CD14-positive monocyte (primary cell): ENCODE measurements around the gene SLC26A6. TPM values are rescaled to one million over a fixed set of nuclear protein-coding genes. Genes with fewer than 3 reads are reported as not detected.
A peak's percentile ranks its signal among the peaks of the same experiment; 100 is the strongest.

Source experiments
- DNase-seq, 3 donors: peaks; one replicate each; pipeline ENCODE4 v3.0.0-alpha.2; 2011 to 2022
- H2AFZ ChIP-seq: 2 replicates; pipeline ENCODE4 v1.6.0; 2012; ENCODE audit warnings: mild to moderate bottlenecking, low read depth, low read length, inconsistent platforms; ENCODE audit not compliant: insufficient read depth, poor library complexity, severe bottlenecking
- H3K27ac ChIP-seq, 2 donors: 1 replicate in 1 of 2; 2 replicates in 1 of 2; pipeline ENCODE4 v1.5.1; 2012 to 2013; ENCODE audit warnings: low read length in 2 of 2, control low read depth in 1 of 2, inconsistent platforms in 1 of 2, low read depth in 1 of 2, mild to moderate bottlenecking in 1 of 2
- H3K27me3 ChIP-seq, 2 donors: one replicate each; pipeline versions ENCODE4 v1.6.0 to v1.6.1; 2011 to 2013; ENCODE audit warnings: low read length in 2 of 2; ENCODE audit not compliant: control insufficient read depth in 2 of 2, insufficient read depth in 2 of 2
- H3K36me3 ChIP-seq, 2 donors: replicated peaks in 1 of 2; 1 replicate in 1 of 2; 2 replicates in 1 of 2; pipeline versions ENCODE4 v1.5.1 to v1.6.1; 2012 to 2013; ENCODE audit warnings: low read length in 2 of 2, control low read depth in 1 of 2, inconsistent platforms in 1 of 2, mild to moderate bottlenecking in 1 of 2; ENCODE audit not compliant: insufficient read depth in 2 of 2, control insufficient read depth in 1 of 2
- H3K4me1 ChIP-seq, 2 donors: 1 replicate in 1 of 2; 2 replicates in 1 of 2; pipeline versions ENCODE4 v1.5.1 to v1.6.1; 2012 to 2013; ENCODE audit warnings: low read length in 2 of 2, control low read depth in 1 of 2, inconsistent platforms in 1 of 2, mild to moderate bottlenecking in 1 of 2, moderate library complexity in 1 of 2; ENCODE audit not compliant: insufficient read depth in 2 of 2, control insufficient read depth in 1 of 2
- H3K4me2 ChIP-seq: replicated peaks from 2 replicates; pipeline ENCODE3; 2012; ENCODE audit warnings: low read length, moderate library complexity, mild to moderate bottlenecking; ENCODE audit not compliant: poor library complexity, severe bottlenecking; ENCODE audit errors: extremely low read depth
- H3K4me3 ChIP-seq, 3 experiments: fragments of 200-600 bp in 1 of 3; sonication (generic) in 1 of 3; replicated peaks in 1 of 3; 1 replicate in 2 of 3; 2 replicates in 1 of 3; pipeline ENCODE4 v1.5.1; 2011 to 2013; ENCODE audit warnings: low read length in 3 of 3, mild to moderate bottlenecking in 3 of 3, control low read depth in 2 of 3, low read depth in 2 of 3, inconsistent platforms in 1 of 3, moderate library complexity in 1 of 3
- H3K79me2 ChIP-seq: 2 replicates; pipeline ENCODE4 v1.6.0; 2012; ENCODE audit warnings: mild to moderate bottlenecking, control low read depth, inconsistent platforms, low read length, moderate library complexity; ENCODE audit not compliant: insufficient read depth
- H3K9ac ChIP-seq: 2 replicates; pipeline ENCODE4 v1.6.0; 2017; ENCODE audit warnings: low read length, mild to moderate bottlenecking; ENCODE audit not compliant: insufficient read depth, poor library complexity, severe bottlenecking
- H3K9me3 ChIP-seq, 2 donors: replicated peaks in 1 of 2; 1 replicate in 1 of 2; 2 replicates in 1 of 2; pipeline versions ENCODE4 v1.5.1 to v1.6.1; 2012 to 2013; ENCODE audit warnings: low read length in 2 of 2, control low read depth in 1 of 2; ENCODE audit not compliant: control insufficient read depth in 1 of 2, insufficient read depth in 1 of 2
- H4K20me1 ChIP-seq: 2 replicates; pipeline ENCODE4 v1.6.0; 2012; ENCODE audit warnings: mild to moderate bottlenecking, low read length, control low read depth, moderate library complexity; ENCODE audit not compliant: insufficient read depth
- H3K27ac Mint-ChIP-seq, 7 donors: one replicate each; pipeline ENCODE4 v1.8.0; 2020; ENCODE audit warnings: mild to moderate bottlenecking in 7 of 7, mixed read lengths in 7 of 7, moderate library complexity in 6 of 7, inconsistent platforms in 2 of 7
- H3K27me3 Mint-ChIP-seq, 3 donors: one replicate each; pipeline ENCODE4 v1.8.0; 2021 to 2022; ENCODE audit warnings: low read depth in 3 of 3, mild to moderate bottlenecking in 3 of 3, mixed read lengths in 3 of 3, moderate library complexity in 3 of 3, inconsistent platforms in 1 of 3
- H3K36me3 Mint-ChIP-seq, 2 donors: one replicate each; pipeline ENCODE4 v1.8.0; 2020; ENCODE audit warnings: mixed read lengths in 2 of 2, inconsistent platforms in 1 of 2, mild to moderate bottlenecking in 1 of 2
- H3K4me1 Mint-ChIP-seq: one replicate; pipeline ENCODE4 v1.8.0; 2020; ENCODE audit warnings: mild to moderate bottlenecking, mixed read lengths
- H3K4me3 Mint-ChIP-seq, 2 donors: one replicate each; pipeline ENCODE4 v1.8.0; 2020; ENCODE audit warnings: mild to moderate bottlenecking in 2 of 2, mixed read lengths in 2 of 2, moderate library complexity in 1 of 2
- H3K9me3 Mint-ChIP-seq, 7 donors: one replicate each; pipeline ENCODE4 v1.8.0; 2020 to 2022; ENCODE audit warnings: mixed read lengths in 7 of 7, mild to moderate bottlenecking in 6 of 7, moderate library complexity in 6 of 7, inconsistent platforms in 2 of 7
- CTCF ChIP-seq: fragments of 200-600 bp; IDR thresholded peaks from one replicate; pipeline ENCODE4 v1.8.0; 2022; ENCODE audit warnings: antibody characterized with exemption, mild to moderate bottlenecking
- WGBS: methylation state at CpG from one replicate; pipeline ENCODE4 v1.1.5; 2013; ENCODE audit warnings: missing lambda C conversion rate; ENCODE audit not compliant: insufficient coverage; 5-methylcytosine and 5-hydroxymethylcytosine counted together
- intact Hi-C, 2 donors: fragments of 100-400 bp; cut with micrococcal nuclease; formaldehyde crosslinking; loops; one replicate each; pipeline versions ENCODE4 v1.15.0 to v1.15.1; 2023
- polyA plus RNA-seq, 3 donors: library from polyadenylated mRNA; depleted of rRNA in 1 of 3; unstranded in 2 of 3; stranded (reverse) in 1 of 3; fragments of 300-500 nt in 2 of 3; fragments of >200 nt in 1 of 3; fragmentation: Illumina TruSeq in 2 of 3; gene quantifications; 1 replicate in 2 of 3; 2 replicates in 1 of 3; pipeline ENCODE4 v1.2.3, GENCODE V29; 2012 to 2021

SLC26A6 gene
- polyA plus RNA-seq, 3 donors = 16.3 to 92.8 (median 20.4) TPM

GRCh38 chr3:48630407-48630806 is 4.9 kb downstream of the SLC26A6 start:
- H4K20me1 ChIP-seq = peaks cover 16% of the 10 kb centered on the region
- no peak overlapping the region for H3K27ac ChIP-seq
- H3K4me1 Mint-ChIP-seq = peaks cover 14% of the 10 kb centered on the region
- no peak overlapping the region for H2AFZ ChIP-seq
- no peak for TF ChIP-seq CTCF
- intact Hi-C loops = loop anchor here (10.0 kb wide), 1 partner anchor 166 kb away; a partner anchor contains a TSS
- DNase-seq = no peak
- H3K4me1 ChIP-seq = peaks cover 11 to 22% of the 10 kb centered on the region in 2 donors
- no peak overlapping the region for H3K4me2 ChIP-seq
- H3K27me3 Mint-ChIP-seq = peaks cover 0 to 4% (median 3%) of the 10 kb centered on the region in 3 donors
- 97% methylated on average over 5 of the region's 8 CpGs for WGBS
- H3K27ac Mint-ChIP-seq = peak overlapping the region in 1 of 7 donors; percentile 51
- peaks cover 19% of the 10 kb centered on the region for H3K79me2 ChIP-seq
- peaks cover 77 to 83% of the 10 kb centered on the region in 2 donors for H3K36me3 ChIP-seq
- H3K9me3 ChIP-seq = no peaks in the 10 kb centered on the region
- H3K36me3 Mint-ChIP-seq = peaks cover 67 to 81% of the 10 kb centered on the region in 2 donors
- H3K9me3 Mint-ChIP-seq = peaks cover 0 to 3% (median 0%) of the 10 kb centered on the region in 7 donors
- no peaks in the 10 kb centered on the region for H3K27me3 ChIP-seq
- no peak overlapping the region for H3K4me3 ChIP-seq
- no peak overlapping the region for H3K9ac ChIP-seq
- H3K4me3 Mint-ChIP-seq = no peak overlapping the region

GRCh38 chr3:48629894-48630293 is 5.4 kb downstream of the SLC26A6 start:
- 100% methylated on average over 11 of the region's 12 CpGs for WGBS
- Histone ChIP-seq H3K4me1 (peaks cover 11 to 18% of the 10 kb centered on the region in 2 donors), H3K9me3 (no peaks in the 10 kb centered on the region), H3K4me2 (no peak overlapping the region), H3K79me2 (peaks cover 16% of the 10 kb centered on the region), H3K36me3 (peaks cover 82 to 88% of the 10 kb centered on the region in 2 donors), H3K27me3 (no peaks in the 10 kb centered on the region), H4K20me1 (peaks cover 16% of the 10 kb centered on the region), H3K4me3 (no peak overlapping the region), H3K27ac (no peak overlapping the region), H3K9ac (no peak overlapping the region), H2AFZ (no peak overlapping the region)
- TF ChIP-seq CTCF = no peak
- peaks cover 14% of the 10 kb centered on the region for H3K4me1 Mint-ChIP-seq
- H3K27ac Mint-ChIP-seq = no peak overlapping the region
- no peak for DNase-seq
- H3K4me3 Mint-ChIP-seq = no peak overlapping the region
- peaks cover 0 to 4% (median 3%) of the 10 kb centered on the region in 3 donors for H3K27me3 Mint-ChIP-seq
- H3K36me3 Mint-ChIP-seq = peaks cover 72 to 86% of the 10 kb centered on the region in 2 donors
- peaks cover 0 to 3% (median 0%) of the 10 kb centered on the region in 7 donors for H3K9me3 Mint-ChIP-seq
- intact Hi-C loops = loop anchor here (10.0 kb wide), 1 partner anchor 165 kb away; a partner anchor contains a TSS
